ENCODE results near the gene GLTPD2.

The GLTPD2 gene

GRCh38 chr17:4772235-4772613 lies 16.5 kb upstream of the GLTPD2 start:
- DNase-seq, result no peak

GRCh38 chr17:4777969-4778760 lies 10.6 kb upstream of the GLTPD2 start:
- no peak for DNase-seq

GRCh38 chr17:4780325-4780955 lies 8.3 kb upstream of the GLTPD2 start:
- DNase-seq, result no peak

GRCh38 chr17:4782652-4783051 lies 6.1 kb upstream of the GLTPD2 start:
- DNase-seq, result no peak

GRCh38 chr17:4785311-4786105 lies 3.3 kb upstream of the GLTPD2 start:
- no peak for DNase-seq

GRCh38 chr17:4786106-4786511 lies 2.7 kb upstream of the GLTPD2 start, which contains the start of gene VMO1:
Gene VMO1, minus strand, starts transcription at chr17:4786364. Its CDS starts 12 bp downstream, at chr17:4786352.
- DNase-seq, result no peak

- no peak for DNase-seq
Measured at GRCh38 chr17:4786516-4786915, 2.2 kb upstream of the GLTPD2 start.

- no peak for DNase-seq
Measured at GRCh38 chr17:4788159-4788806, 481 bp upstream of the GLTPD2 start.

- no peak for DNase-seq
Measured at GRCh38 chr17:4789701-4789950, 862 bp downstream of the GLTPD2 start.

GRCh38 chr17:4789951-4790704 lies 1.4 kb downstream of the GLTPD2 start:
- DNase-seq, result peak; percentile 85

- DNase-seq, result no peak
Measured at GRCh38 chr17:4790705-4791088, 1.9 kb downstream of the GLTPD2 start.

- DNase-seq, result no peak
Measured at GRCh38 chr17:4795168-4795567, 6.4 kb downstream of the GLTPD2 start.

- DNase-seq, result no peak
Measured at GRCh38 chr17:4796552-4796920, 7.8 kb downstream of the GLTPD2 start.

- no peak for DNase-seq
Measured at GRCh38 chr17:4800462-4801196, 11.9 kb downstream of the GLTPD2 start.

GRCh38 chr17:4802228-4802627 lies 13.5 kb downstream of the GLTPD2 start, which contains the start of gene C17orf114:
Gene C17orf114, minus strand, starts transcription at chr17:4802328.
- DNase-seq, result no peak

- no peak for DNase-seq
Measured at GRCh38 chr17:4806456-4806776, 17.7 kb downstream of the GLTPD2 start.

GRCh38 chr17:4806777-4807604 lies 18.2 kb downstream of the GLTPD2 start, which contains the start of gene PLD2:
Gene PLD2, plus strand, starts transcription at chr17:4807152. Its CDS starts 621 bp downstream, at chr17:4807773.
- DNase-seq, result peak; percentile 79

GRCh38 chr17:4807605-4808377 lies 19.0 kb downstream of the GLTPD2 start:
- no peak for DNase-seq

GRCh38 chr17:4808378-4808767 lies 19.6 kb downstream of the GLTPD2 start:
- DNase-seq, result no peak

GRCh38 chr17:4810696-4811290 lies 22.0 kb downstream of the GLTPD2 start:
- DNase-seq, result no peak
